ENCODE measurements around the gene LSAMP. TPM values are rescaled to one million over a fixed set of nuclear protein-coding genes. Genes with fewer than 3 reads are reported as not detected.
"Not testable (repeated sequence)": the region's sequence is repeated elsewhere in the genome, so short reads cannot be mapped to it uniquely, and the experiment has no call there.

The LSAMP gene
- total RNA-seq, 1 donor from 2014 or later: 16.4 TPM

- Mint-ChIP-seq H3K27ac (ENCODE audit: unreplicated experiment) (no peak overlapping the region), H3K9me3 (ENCODE audit: unreplicated experiment) (no peaks in the 10 kb centered on the region), H3K4me1 (ENCODE audit: low read depth, unreplicated experiment) (peaks cover 12% of the 10 kb centered on the region), H3K4me3 (ENCODE audit: unreplicated experiment) (no peak overlapping the region), H3K36me3 (ENCODE audit: low read depth, unreplicated experiment) (no peaks in the 10 kb centered on the region), H3K27me3 (ENCODE audit: low read depth, unreplicated experiment) (no peaks in the 10 kb centered on the region)
- H3K9ac ChIP-seq (ENCODE audit: low read length): no peak overlapping the region
- H3K27ac ChIP-seq (ENCODE audit: low read depth, low read length): no peak overlapping the region
- no peaks in the 10 kb centered on the region for H3K79me2 ChIP-seq (ENCODE audit: insufficient read depth, low read length)
- TF ChIP-seq CTCF (IDR thresholded peaks at IDR 0.05; ENCODE audit: insufficient read depth, low read depth, low read length) (no peak), EZH2 (IDR thresholded peaks at IDR 0.05; ENCODE audit: insufficient read depth, low read length) (no peak)
- H4K20me1 ChIP-seq (ENCODE audit: insufficient read depth, low read length): no peaks in the 10 kb centered on the region
- no peak for DNase-seq (ENCODE audit: low read depth)
- H2AFZ ChIP-seq (ENCODE audit: low read depth, low read length): no peak overlapping the region
- no peak for FAIRE-seq
- no peaks in the 10 kb centered on the region for H3K9me3 ChIP-seq (ENCODE audit: insufficient read depth, low read depth, low read length)
- H3K4me1 ChIP-seq (ENCODE audit: insufficient read depth, low read length): peaks cover 13% of the 10 kb centered on the region
- H3K27me3 ChIP-seq (ENCODE audit: insufficient read depth, low read length): no peaks in the 10 kb centered on the region
- H3K4me2 ChIP-seq (ENCODE audit: low read length): no peak overlapping the region
- H3K36me3 ChIP-seq (ENCODE audit: insufficient read depth, low read length): no peaks in the 10 kb centered on the region
- no peak overlapping the region for H3K4me3 ChIP-seq (ENCODE audit: insufficient read depth, low read depth, low read length)
These were observed 683.4 kb downstream of the LSAMP start for GRCh38 chr3:115761927-115762305.

- no peak overlapping the region for H3K27ac ChIP-seq (ENCODE audit: low read depth, low read length)
- H3K36me3 ChIP-seq (ENCODE audit: insufficient read depth, low read length): no peaks in the 10 kb centered on the region
- Mint-ChIP-seq H3K9me3 (ENCODE audit: unreplicated experiment) (no peaks in the 10 kb centered on the region), H3K4me3 (ENCODE audit: unreplicated experiment) (no peak overlapping the region), H3K36me3 (ENCODE audit: low read depth, unreplicated experiment) (no peaks in the 10 kb centered on the region), H3K27ac (ENCODE audit: unreplicated experiment) (no peak overlapping the region), H3K4me1 (ENCODE audit: low read depth, unreplicated experiment) (peaks cover 5% of the 10 kb centered on the region), H3K27me3 (ENCODE audit: low read depth, unreplicated experiment) (no peaks in the 10 kb centered on the region)
- H3K4me3 ChIP-seq (ENCODE audit: insufficient read depth, low read depth, low read length): no peak overlapping the region
- no peaks in the 10 kb centered on the region for H4K20me1 ChIP-seq (ENCODE audit: insufficient read depth, low read length)
- FAIRE-seq (no peak), DNase-seq (ENCODE audit: low read depth) (no peak)
- H3K79me2 ChIP-seq (ENCODE audit: insufficient read depth, low read length): no peaks in the 10 kb centered on the region
- no peak overlapping the region for H3K4me2 ChIP-seq (ENCODE audit: low read length)
- TF ChIP-seq EZH2 (IDR thresholded peaks at IDR 0.05; ENCODE audit: insufficient read depth, low read length) (no peak), CTCF (IDR thresholded peaks at IDR 0.05; ENCODE audit: insufficient read depth, low read depth, low read length) (no peak)
- no peak overlapping the region for H3K9ac ChIP-seq (ENCODE audit: low read length)
- H2AFZ ChIP-seq (ENCODE audit: low read depth, low read length): no peak overlapping the region
- H3K4me1 ChIP-seq (ENCODE audit: insufficient read depth, low read length): peaks cover 1% of the 10 kb centered on the region
- no peaks in the 10 kb centered on the region for H3K27me3 ChIP-seq (ENCODE audit: insufficient read depth, low read length)
- no peaks in the 10 kb centered on the region for H3K9me3 ChIP-seq (ENCODE audit: insufficient read depth, low read depth, low read length)
These were observed 684.6 kb downstream of the LSAMP start for GRCh38 chr3:115760716-115761115.

GRCh38 chr3:115758076-115758763 is 687.1 kb downstream of the LSAMP start:
- Histone ChIP-seq H3K9ac (ENCODE audit: low read length) (no peak overlapping the region), H3K36me3 (ENCODE audit: insufficient read depth, low read length) (no peaks in the 10 kb centered on the region), H3K9me3 (ENCODE audit: insufficient read depth, low read depth, low read length) (no peaks in the 10 kb centered on the region), H2AFZ (ENCODE audit: low read depth, low read length) (no peak overlapping the region), H3K27ac (ENCODE audit: low read depth, low read length) (no peak overlapping the region), H3K27me3 (ENCODE audit: insufficient read depth, low read length) (no peaks in the 10 kb centered on the region), H3K79me2 (ENCODE audit: insufficient read depth, low read length) (no peaks in the 10 kb centered on the region), H3K4me1 (ENCODE audit: insufficient read depth, low read length) (no peaks in the 10 kb centered on the region), H4K20me1 (ENCODE audit: insufficient read depth, low read length) (no peaks in the 10 kb centered on the region), H3K4me2 (ENCODE audit: low read length) (peak overlapping the region; percentile 16), H3K4me3 (ENCODE audit: insufficient read depth, low read depth, low read length) (no peak overlapping the region)
- Mint-ChIP-seq H3K27me3 (ENCODE audit: low read depth, unreplicated experiment) (no peaks in the 10 kb centered on the region), H3K9me3 (ENCODE audit: unreplicated experiment) (peaks cover 7% of the 10 kb centered on the region), H3K36me3 (ENCODE audit: low read depth, unreplicated experiment) (no peaks in the 10 kb centered on the region), H3K27ac (ENCODE audit: unreplicated experiment) (no peak overlapping the region), H3K4me3 (ENCODE audit: unreplicated experiment) (no peak overlapping the region), H3K4me1 (ENCODE audit: low read depth, unreplicated experiment) (peaks cover 5% of the 10 kb centered on the region)
- DNase-seq (ENCODE audit: low read depth): peak; percentile 20
- FAIRE-seq: no peak
- TF ChIP-seq CTCF (IDR thresholded peaks at IDR 0.05; ENCODE audit: insufficient read depth, low read depth, low read length): no peak
- TF ChIP-seq EZH2 (IDR thresholded peaks at IDR 0.05; ENCODE audit: insufficient read depth, low read length): no peak

GRCh38 chr3:115752978-115753377 is 692.3 kb downstream of the LSAMP start:
- H2AFZ ChIP-seq (ENCODE audit: low read depth, low read length); H3K36me3 ChIP-seq (ENCODE audit: insufficient read depth, low read length); H3K27me3 ChIP-seq (ENCODE audit: insufficient read depth, low read length); DNase-seq (ENCODE audit: low read depth); H3K27ac ChIP-seq (ENCODE audit: low read depth, low read length); FAIRE-seq; H3K9ac ChIP-seq (ENCODE audit: low read length); H3K4me3 Mint-ChIP-seq (ENCODE audit: unreplicated experiment); H3K4me3 ChIP-seq (ENCODE audit: insufficient read depth, low read depth, low read length); H3K4me1 ChIP-seq (ENCODE audit: insufficient read depth, low read length); H3K4me1 Mint-ChIP-seq (ENCODE audit: low read depth, unreplicated experiment); H3K9me3 ChIP-seq (ENCODE audit: insufficient read depth, low read depth, low read length); H4K20me1 ChIP-seq (ENCODE audit: insufficient read depth, low read length); H3K79me2 ChIP-seq (ENCODE audit: insufficient read depth, low read length); H3K27ac Mint-ChIP-seq (ENCODE audit: unreplicated experiment); H3K36me3 Mint-ChIP-seq (ENCODE audit: low read depth, unreplicated experiment); H3K4me2 ChIP-seq (ENCODE audit: low read length); H3K27me3 Mint-ChIP-seq (ENCODE audit: low read depth, unreplicated experiment): not testable (repeated sequence)
- H3K9me3 Mint-ChIP-seq (ENCODE audit: unreplicated experiment): peaks cover 11% of the 10 kb centered on the region

Measured in astrocyte (in vitro differentiated cells and primary cell).